GM19025 (cell line): ENCODE measurements around the gene SPATS1.

Source experiments
- ATAC-seq: cut with Tn5 transposase; IDR thresholded peaks from one replicate; pipeline ENCODE4 v1.9.1; 2021; ENCODE audit warnings: mild to moderate bottlenecking, low read depth, moderate library complexity; ENCODE audit not compliant: unreplicated experiment

SPATS1 gene, protein sequence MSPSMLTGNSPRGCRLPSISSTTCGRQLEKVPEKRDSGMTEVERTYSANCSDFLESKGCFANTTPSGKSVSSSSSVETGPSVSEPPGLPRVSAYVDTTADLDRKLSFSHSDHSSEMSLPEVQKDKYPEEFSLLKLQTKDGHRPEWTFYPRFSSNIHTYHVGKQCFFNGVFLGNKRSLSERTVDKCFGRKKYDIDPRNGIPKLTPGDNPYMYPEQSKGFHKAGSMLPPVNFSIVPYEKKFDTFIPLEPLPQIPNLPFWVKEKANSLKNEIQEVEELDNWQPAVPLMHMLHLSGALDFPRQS

DNA sequence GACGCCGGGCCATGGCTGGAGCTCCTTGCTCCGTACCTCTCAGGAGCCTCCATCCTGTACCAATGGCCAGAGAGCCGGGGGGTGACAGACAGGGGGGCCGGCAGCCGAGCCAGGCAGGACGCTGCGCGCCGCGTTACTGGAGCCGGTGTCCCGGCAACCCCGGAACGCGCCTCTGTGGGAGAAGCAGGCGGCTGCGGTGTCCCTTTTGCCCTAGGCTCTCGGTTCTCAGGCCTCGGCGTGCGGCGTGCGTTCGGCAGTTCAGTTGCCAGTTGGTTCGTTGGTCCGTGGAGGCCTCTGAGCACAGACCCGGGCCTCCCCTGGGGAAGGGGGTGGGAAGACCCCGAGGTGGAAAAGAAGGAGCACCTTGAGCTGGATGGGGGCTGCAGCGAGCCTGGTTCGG, at the start of gene SPATS1:
TSS of gene SPATS1 (plus strand) at position 162 of the 400 bp plus-strand sequence. CDS start 446 bp downstream, outside the sequence.
- ATAC-seq, result no peak

GRCh38 chr6:44292661-44293365, 49.6 kb upstream of the SPATS1 start:
- ATAC-seq, result no peak

GRCh38 chr6:44294832-44295791, 47.3 kb upstream of the SPATS1 start:
- ATAC-seq, result no peak

GRCh38 chr6:44297063-44298038, 45.1 kb upstream of the SPATS1 start:
- no peak for ATAC-seq

DNA sequence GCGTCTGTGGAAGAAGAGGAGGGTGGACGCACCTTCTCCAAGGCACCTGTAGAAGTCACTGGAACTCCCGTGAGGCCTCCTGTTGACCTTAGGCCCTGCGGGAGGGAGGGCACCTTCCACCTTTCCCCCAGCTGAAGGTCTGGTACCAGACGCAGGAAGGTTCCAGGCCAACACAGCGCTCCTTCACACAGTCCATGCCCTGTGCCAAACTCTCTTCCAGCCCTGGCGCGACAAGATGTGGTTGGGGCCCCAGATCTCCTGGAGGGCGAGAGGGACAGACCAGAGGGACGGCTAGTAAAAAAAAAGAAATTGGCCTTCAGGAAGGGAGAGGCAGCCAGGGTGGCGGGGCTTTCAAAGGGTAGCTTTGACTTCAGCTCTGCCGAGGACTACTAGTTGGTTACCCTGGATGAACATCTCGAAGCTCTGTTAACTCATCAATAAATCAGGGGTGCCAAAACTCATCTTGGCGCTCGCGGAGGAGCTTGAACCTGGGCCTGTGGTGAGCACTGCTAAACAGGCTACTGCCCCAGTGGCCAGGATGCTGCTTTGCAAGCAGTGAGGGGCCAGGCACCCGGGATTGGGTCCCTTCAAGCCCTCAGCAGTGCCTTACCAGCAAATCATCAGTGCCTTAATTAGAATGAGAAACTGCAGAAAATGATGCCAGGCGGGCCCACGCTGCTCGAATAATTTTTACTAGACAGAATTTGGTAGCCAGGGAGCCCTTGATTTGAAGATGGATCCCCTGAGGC, 44.2 kb upstream of the SPATS1 start:
- no peak for ATAC-seq

DNA sequence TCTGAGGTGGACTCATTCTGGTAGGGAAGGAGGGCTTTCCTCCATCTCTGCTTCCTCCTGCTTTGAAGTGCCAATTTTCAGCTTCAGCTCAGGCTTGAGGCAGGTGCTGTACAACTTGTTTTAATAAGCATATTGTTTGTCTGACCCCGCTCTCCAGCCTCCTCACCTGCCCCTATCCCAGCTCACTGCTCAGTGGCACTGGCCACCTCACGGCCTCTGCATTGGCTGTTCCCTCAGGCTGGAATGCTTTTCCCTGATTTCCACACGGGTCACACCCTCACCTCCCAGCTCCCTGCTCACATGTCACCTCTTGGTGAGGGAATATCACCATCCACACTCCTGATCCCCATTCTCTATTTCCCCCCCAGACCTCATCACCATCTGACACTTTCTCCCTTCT, 43.6 kb upstream of the SPATS1 start:
- ATAC-seq, result no peak

- no peak for ATAC-seq
Observed at GRCh38 chr6:44300292-44300823, 42.1 kb upstream of the SPATS1 start.

DNA sequence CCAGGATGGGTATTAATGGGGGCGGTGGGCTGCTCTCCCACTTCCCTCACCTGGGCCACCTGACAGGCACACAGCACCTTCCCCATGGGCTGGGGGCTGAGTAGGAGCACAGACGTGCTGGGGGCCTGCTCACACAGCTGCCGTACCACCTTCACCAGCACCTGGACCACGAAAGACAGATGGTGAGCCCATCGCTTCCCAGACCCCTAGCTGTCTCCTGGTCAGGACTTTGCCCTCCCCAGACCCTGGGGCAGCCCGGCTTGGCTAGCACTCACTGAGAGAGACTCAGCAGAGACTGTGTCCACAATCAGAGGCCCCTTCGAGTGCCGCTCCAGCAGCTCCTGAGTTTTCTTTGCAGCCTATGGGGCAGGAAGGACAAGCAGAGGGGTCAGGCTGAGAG, 41.3 kb upstream of the SPATS1 start:
- ATAC-seq, result no peak

DNA sequence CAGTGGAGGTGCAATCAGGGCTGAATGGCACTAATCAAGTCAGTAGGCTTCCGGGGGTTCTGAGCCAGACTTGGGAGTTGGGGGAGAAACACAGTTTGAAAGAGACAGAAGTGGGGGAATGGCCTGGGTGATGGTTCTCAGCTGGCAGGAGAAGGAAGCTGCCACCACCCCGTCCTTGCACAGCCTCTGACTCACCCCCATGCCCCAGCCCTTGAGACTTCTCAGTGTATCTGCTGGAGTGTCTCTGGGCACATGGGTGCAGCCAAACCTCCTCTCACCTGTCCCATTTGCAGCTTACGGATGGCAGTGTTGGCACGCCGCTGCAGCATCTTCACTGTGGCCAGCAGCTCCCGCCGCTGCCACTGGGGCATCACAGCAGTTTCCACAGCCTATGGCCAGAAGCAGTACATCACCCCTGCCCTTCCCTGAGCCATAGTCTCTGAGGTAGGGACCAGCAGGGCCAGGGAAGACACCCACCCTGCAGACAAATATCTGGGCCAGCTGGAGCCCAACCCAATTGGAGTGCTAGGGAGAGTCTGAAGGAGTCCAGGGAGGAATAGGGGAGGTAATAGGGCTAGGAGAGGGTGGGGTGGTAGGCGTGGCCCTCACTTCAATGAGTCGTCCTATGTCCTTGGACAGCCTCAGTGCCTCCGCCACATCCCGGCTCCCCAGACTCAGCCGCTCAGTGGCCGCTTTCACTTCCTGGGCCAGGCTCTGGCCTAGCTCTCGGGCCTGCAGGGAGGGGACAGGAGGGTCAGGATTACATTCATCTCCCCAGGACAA, 40.5 kb upstream of the SPATS1 start:
- no peak for ATAC-seq

DNA sequence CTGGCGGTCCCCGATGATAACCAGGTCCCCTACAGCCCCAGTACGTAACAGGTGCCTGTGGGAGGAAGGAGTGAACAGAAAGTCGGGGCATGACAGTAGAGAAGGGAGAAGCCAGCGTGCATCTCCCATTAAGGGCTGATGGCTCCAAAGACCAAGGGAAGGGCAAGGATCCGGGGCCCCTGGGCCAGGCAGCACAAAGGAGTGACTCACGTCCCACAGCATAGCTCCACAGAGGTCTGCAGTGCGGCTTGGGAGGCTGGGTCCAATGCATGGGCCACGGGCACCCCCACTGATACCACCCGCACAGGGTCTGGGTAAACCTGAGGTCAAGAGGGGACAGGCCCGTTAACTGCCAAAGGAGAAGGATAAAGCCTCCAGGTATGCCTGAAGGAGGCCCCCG, 39.6 kb upstream of the SPATS1 start:
- ATAC-seq, result no peak

DNA sequence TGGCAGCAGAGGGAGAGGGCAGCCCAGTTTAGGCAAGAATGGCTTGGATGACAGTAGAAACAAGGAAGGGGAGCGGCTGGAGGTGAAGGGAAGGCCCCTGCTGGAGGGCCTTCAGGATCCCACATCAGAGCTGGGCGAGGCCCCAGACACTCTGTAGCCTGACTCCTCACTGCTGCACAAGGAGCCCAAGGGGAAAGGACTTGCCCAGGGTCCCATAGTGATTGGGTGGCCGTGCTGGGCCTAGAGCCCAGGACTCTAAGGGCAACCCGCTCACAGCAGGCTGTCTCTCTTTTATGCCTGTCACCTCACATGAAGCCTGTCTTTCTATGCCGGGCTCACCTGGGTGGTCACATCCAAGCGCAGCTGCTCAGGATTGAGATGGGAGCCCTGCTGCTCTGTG, 38.6 kb upstream of the SPATS1 start:
- no peak for ATAC-seq

DNA sequence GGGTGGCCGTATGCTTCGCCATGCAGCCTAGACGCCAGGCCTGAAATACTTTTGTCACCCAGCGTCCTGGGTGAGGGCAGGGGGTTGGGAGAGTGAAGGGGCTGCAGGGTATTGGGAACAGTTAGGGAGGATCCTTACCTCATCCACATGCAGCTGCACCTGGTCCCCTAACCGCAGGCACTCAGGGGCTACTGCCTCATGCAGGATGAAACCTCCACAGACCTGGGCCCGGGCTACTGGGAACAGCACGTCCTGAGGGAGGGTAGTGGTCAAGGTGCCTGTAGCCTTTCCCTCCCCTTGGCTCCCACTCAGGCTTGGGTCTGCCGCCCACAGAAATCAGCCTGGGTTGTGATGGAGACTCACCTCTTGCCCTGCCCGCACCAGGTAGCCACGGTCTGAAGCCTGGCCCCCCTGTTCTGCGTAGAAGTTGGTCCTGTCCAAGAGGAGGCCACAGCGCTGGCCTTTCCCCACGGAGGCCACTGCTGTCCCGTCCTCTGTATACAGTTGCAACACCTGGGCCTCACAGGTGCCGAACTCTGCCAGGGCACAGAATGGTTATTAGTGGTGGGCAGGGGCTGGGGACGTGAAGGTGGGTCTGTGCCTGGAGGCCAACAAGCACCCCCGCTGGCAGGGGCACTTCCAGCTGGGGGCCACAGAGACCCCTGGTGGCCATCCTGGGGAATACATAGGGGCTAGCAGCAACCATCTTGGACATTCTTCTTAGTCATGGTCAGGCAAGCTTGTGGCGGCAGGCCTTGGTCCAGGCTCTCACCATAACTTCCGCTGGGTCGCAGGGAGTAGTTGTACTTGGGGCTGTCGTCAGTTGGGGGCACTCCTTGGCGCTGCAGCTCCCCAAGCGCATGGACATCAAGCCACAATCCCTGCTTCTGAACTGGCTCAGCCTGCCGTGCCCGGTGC, 37.9 kb upstream of the SPATS1 start:
- ATAC-seq, result no peak

DNA sequence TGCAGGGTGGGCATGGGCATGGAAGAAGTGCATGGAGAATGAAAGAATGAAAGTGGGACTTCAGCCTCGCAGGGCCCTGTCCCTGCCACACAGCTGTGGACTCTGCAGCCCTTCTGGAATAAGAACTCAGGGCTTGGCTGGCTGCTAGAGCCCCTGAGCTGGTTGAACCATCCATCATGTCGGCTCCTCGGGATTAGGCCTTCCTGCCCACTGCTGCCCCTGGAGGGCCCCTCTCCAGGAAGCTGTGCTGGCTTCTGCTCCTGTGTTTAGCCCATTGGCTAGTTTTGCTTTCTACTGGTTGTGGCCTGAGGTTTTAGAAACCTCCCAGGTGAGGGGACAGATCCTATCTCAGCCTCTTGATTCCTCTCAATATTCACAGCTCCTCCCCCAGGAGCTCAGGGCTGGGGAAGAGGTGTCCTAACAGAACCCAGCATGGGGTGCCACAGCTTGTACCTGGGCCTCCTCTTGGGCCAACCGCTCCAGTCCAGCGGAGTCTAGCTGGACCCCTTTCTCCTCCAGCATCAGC, 37.2 kb upstream of the SPATS1 start:
- ATAC-seq, result no peak

DNA sequence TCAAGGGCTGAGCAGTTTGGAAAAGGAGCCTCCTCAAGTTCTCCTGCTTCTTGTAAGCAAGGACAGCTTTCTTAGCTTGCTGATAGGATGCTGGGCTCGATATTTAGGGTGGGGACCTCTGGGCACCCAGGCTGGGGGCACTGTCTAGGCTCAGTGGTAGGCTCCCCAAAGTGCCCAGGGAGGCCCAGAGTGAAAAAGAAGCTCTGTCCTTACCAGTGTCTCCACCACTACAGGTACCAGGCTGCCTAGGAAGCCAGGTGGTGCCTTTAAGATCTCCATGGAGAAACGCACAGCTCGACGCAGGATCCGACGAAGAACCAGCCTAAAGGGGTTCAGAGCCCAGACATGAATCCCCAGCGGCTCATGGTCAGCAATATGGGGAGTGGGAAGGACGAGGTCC, 35.7 kb upstream of the SPATS1 start:
- no peak for ATAC-seq

DNA sequence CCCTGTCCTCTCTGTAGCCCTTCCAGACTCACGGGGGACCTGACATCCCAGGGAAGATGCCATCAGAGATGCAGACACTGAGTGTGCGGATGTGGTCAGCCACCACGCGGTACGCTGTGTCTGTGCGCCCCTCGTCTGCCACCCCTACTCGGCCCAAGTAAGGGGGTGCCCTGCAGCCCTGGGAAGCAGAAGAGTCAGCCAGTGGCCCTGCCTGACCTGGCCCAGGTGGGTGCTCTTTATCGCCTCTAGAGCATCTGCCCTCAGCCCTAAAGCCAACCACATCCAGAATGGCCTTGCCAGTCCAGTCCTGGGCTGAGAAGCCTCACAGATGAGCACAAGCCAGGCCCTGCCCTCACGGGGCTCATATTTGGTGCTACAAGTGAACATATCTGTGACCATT, 35.2 kb upstream of the SPATS1 start:
- ATAC-seq, result no peak

DNA sequence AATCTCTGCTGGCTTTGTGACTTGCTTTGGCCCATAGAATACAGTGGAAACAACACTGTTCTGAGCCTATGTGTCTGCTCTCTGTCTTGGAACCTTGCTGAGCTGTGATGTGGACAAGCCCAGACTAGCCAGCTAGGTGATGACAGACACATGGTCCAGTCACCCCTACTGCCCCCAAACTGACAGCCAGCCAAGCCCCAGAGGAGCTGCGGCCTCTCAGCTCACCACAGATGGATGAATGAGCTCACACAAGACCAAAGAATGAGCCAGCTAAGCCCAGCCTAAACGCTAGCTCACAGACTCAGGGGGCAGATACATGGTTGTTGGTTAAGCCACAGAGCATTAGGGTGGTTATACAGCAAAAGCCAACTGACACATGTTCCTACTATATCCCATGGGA, 33.4 kb upstream of the SPATS1 start:
- ATAC-seq, result no peak

GRCh38 chr6:44309631-44310030, 32.8 kb upstream of the SPATS1 start:
- no peak for ATAC-seq
